AG10803 (cell line): ENCODE data around the gene COPS6.

ENCODE experiments used
- DNase-seq: peaks from one replicate; pipeline ENCODE4 v3.0.0; 2010; ENCODE audit warnings: low read depth
- H3K4me3 ChIP-seq: 2 replicates; pipeline ENCODE4 v1.5.1; 2011; ENCODE audit warnings: mild to moderate bottlenecking, low read length, control low read depth
- TF ChIP-seq, protein P1 (sequence below): conservative IDR thresholded peaks from 2 replicates; pipeline ENCODE4 v1.5.1; 2011; ENCODE audit warnings: mild to moderate bottlenecking, low read length, control low read depth, inconsistent platforms

The COPS6 gene

GRCh38 chr7:100053215-100053614, 35.6 kb upstream of the COPS6 start:
- TF ChIP-seq, protein P1, sequence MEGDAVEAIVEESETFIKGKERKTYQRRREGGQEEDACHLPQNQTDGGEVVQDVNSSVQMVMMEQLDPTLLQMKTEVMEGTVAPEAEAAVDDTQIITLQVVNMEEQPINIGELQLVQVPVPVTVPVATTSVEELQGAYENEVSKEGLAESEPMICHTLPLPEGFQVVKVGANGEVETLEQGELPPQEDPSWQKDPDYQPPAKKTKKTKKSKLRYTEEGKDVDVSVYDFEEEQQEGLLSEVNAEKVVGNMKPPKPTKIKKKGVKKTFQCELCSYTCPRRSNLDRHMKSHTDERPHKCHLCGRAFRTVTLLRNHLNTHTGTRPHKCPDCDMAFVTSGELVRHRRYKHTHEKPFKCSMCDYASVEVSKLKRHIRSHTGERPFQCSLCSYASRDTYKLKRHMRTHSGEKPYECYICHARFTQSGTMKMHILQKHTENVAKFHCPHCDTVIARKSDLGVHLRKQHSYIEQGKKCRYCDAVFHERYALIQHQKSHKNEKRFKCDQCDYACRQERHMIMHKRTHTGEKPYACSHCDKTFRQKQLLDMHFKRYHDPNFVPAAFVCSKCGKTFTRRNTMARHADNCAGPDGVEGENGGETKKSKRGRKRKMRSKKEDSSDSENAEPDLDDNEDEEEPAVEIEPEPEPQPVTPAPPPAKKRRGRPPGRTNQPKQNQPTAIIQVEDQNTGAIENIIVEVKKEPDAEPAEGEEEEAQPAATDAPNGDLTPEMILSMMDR = peak; percentile 43
- DNase-seq = peak; percentile 72
- H3K4me3 ChIP-seq = no peak overlapping the region

DNA sequence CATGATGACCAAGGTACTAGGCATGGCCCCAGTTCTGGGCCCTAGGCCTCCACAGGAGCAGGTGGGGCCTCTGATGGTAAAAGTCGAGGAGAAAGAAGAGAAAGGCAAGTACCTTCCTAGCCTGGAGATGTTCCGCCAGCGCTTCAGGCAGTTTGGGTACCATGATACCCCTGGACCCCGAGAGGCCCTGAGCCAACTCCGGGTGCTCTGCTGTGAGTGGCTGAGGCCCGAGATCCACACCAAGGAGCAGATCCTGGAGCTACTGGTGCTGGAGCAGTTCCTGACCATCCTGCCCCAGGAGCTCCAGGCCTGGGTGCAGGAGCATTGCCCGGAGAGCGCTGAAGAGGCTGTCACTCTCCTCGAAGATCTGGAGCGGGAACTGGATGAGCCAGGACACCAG, 31.8 kb upstream of the COPS6 start:
- no peak overlapping the region for H3K4me3 ChIP-seq
- no peak for DNase-seq
- TF ChIP-seq, protein P1 = no peak

DNA sequence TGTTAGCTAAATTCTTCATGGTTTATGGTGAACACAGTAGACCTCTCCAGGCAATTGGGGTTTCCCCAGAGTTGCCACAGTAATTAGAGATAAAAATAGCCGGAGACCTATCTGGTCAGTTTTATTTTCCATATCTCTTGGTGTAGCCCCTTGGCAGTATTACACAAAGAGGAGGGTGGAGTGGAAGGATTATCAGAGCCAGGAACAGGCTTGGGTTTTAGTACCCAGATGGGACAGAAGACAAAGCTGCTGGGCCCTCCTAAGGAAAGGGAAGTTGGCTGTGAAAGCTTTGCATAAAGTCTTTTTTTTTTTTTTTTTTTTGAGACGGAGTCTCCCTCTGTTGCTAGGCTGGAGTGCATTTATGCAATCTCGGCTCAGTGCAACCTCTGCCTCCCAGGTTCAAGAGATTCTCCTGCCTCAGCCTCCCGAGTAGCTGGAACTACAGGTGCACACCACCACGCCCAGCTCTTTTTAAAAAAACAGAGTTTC, 29.5 kb upstream of the COPS6 start:
- TF ChIP-seq, protein P1 = no peak
- no peak overlapping the region for H3K4me3 ChIP-seq
- DNase-seq = no peak

DNA sequence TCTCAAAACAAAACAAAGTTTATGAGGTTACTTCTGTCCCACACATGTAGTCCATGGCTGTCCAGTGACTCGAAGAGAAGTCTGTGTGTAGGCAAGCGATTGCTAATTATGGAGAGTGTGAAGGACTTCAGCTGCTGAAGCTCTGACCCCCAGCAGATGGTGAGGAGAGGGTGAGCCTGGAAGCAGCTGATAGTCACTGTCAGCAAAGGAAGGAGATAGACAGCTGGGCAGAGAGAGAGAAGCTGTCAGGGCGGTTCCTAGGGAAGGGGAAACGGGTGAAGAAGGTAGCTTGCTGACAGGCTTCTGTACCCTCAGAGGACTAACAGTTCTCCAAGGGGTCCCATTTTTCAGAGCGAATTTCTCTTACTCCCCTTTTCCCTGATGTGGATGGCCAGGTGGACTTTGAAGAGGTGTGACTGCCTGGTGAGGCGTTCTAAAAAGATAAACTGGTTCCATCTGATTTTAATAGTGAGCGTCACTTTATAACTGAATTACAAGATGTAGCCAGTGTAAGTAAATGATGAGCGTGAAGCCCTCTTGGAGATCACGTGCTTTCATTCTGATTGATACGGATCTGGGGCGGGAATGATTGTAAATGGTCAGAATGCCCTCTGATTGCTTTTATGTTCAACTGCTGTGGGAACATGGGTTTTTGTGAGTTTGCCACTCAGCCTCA, 27.1 kb upstream of the COPS6 start:
- DNase-seq = no peak
- H3K4me3 ChIP-seq = no peak overlapping the region
- TF ChIP-seq, protein P1 = no peak

GRCh38 chr7:100063376-100063775, 25.4 kb upstream of the COPS6 start:
- no peak for DNase-seq
- TF ChIP-seq, protein P1 = no peak
- no peak overlapping the region for H3K4me3 ChIP-seq

DNA sequence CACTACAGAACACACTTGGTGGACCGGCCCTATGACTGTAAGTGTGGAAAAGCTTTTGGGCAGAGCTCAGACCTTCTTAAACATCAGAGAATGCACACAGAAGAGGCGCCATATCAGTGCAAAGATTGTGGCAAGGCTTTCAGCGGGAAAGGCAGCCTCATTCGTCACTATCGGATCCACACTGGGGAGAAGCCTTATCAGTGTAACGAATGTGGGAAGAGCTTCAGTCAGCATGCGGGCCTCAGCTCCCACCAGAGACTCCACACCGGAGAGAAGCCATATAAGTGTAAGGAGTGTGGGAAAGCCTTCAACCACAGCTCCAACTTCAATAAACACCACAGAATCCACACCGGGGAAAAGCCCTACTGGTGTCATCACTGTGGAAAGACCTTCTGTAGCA, 24.6 kb upstream of the COPS6 start:
- TF ChIP-seq, protein P1 = no peak
- H3K4me3 ChIP-seq = no peak overlapping the region
- DNase-seq = no peak

DNA sequence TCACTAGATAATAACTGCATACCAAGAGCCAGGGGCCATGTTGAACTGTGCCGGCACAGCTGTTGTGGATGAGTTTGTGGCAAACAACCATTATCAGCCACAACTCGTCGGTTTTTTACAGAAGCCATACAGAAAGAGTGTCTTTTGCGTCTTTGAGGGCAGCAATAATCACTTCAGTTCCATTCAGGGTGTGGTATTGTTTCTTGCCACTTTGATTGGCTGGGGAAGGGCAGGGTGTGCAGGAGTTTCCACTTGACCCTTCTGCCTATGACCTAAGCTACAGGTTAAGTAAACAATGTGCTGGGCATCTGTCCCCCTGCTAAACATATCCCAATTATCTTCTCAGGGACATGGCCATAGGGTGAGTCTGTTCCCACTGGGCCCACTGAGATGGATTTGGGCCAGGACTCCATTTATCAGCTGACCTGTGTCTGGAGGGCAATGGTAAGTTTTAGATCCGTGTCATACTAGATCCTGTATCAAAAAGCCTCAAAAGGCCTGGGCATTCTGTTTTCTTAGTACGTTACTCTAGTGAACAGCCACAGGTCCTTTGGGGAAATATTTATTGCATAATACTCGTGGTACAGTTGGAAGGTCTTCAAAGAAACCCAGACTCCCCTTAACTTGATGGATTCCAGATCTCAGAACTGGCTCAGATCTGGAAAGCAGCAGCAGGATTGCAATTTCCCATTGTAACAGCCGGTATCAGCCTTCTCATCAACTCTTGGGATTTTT, 23.1 kb upstream of the COPS6 start:
- DNase-seq = peak; percentile 89
- no peak overlapping the region for H3K4me3 ChIP-seq
- TF ChIP-seq, protein P1 = no peak
